Measurements from ENCODE around the gene MBTPS1.

The MBTPS1 gene

GRCh38 chr16:84096447-84097005 is 20.2 kb downstream of the MBTPS1 start:
- DNase-seq = no peak

- no peak for DNase-seq
Observed at GRCh38 chr16:84095466-84095865, 21.3 kb downstream of the MBTPS1 start.

GRCh38 chr16:84093879-84094270 is 22.9 kb downstream of the MBTPS1 start:
- DNase-seq = no peak

GRCh38 chr16:84093120-84093878 is 23.4 kb downstream of the MBTPS1 start:
- no peak for DNase-seq

GRCh38 chr16:84091460-84091859 is 25.3 kb downstream of the MBTPS1 start:
- DNase-seq = no peak

GRCh38 chr16:84090211-84090610 is 26.5 kb downstream of the MBTPS1 start:
- DNase-seq = no peak

GRCh38 chr16:84088695-84089395 is 27.9 kb downstream of the MBTPS1 start:
- no peak for DNase-seq

GRCh38 chr16:84087466-84088151 is 29.1 kb downstream of the MBTPS1 start:
- DNase-seq = no peak

- no peak for DNase-seq
Observed at GRCh38 chr16:84087001-84087400, 29.7 kb downstream of the MBTPS1 start.

GRCh38 chr16:84086341-84086740 is 30.4 kb downstream of the MBTPS1 start:
- no peak for DNase-seq

GRCh38 chr16:84085773-84086172 is 31.0 kb downstream of the MBTPS1 start:
- DNase-seq = peak; percentile 30

- DNase-seq = no peak
Observed at GRCh38 chr16:84085271-84085667, 31.5 kb downstream of the MBTPS1 start.

GRCh38 chr16:84084570-84085270 is 32.0 kb downstream of the MBTPS1 start:
- DNase-seq = no peak

GRCh38 chr16:84082835-84083569 is 33.7 kb downstream of the MBTPS1 start:
- DNase-seq = peak; percentile 15

GRCh38 chr16:84082110-84082509 is 34.6 kb downstream of the MBTPS1 start:
- no peak for DNase-seq

- DNase-seq = no peak
Observed at GRCh38 chr16:84081446-84081989, 35.2 kb downstream of the MBTPS1 start.

- DNase-seq = no peak
Observed at GRCh38 chr16:84080813-84081212, 35.9 kb downstream of the MBTPS1 start.

- no peak for DNase-seq
Observed at GRCh38 chr16:84080378-84080777, 36.4 kb downstream of the MBTPS1 start.

- no peak for DNase-seq
Observed at GRCh38 chr16:84079664-84080063, 37.1 kb downstream of the MBTPS1 start.

- DNase-seq = no peak
Observed at GRCh38 chr16:84075376-84075775, 41.4 kb downstream of the MBTPS1 start.

- no peak for DNase-seq
Observed at GRCh38 chr16:84074721-84075120, 42.0 kb downstream of the MBTPS1 start.

- no peak for DNase-seq
Observed at GRCh38 chr16:84072014-84072413, 44.7 kb downstream of the MBTPS1 start.

All from SIG-M5 (cell line).